SK-N-SH (cell line): ENCODE data around the gene PLXNA4. TPM values are rescaled to one million over a fixed set of nuclear protein-coding genes. Genes with fewer than 3 reads are reported as not detected.

ENCODE experiments used
- CTCF ChIA-PET: fragments of 300-600, 350-600 bp; formaldehyde crosslinking; extraction: SDS; loops from one replicate; lab custom pipeline; 2021; lab: Yijun Ruan, JAX
- POLR2A ChIA-PET: fragments of 350-600 bp; sonication (Branson Sonifier 250); formaldehyde crosslinking; extraction: SDS; loops from one replicate; lab custom pipeline; 2020; ENCODE audit warnings: antibody characterized with exemption, inconsistent platforms; lab: Yijun Ruan, JAX
- DNase-seq: peaks from one replicate; pipeline ENCODE4 v3.0.0; 2012
- H2AFZ ChIP-seq: fragments of 200-600 bp; sonication (generic); 2 replicates; pipeline ENCODE4 v1.8.1; 2016; ENCODE audit warnings: antibody characterized with exemption, mild to moderate bottlenecking, low read depth
- H3F3A ChIP-seq: fragments of 200-600 bp; sonication (generic); replicated peaks from 2 replicates; pipeline ENCODE3; 2016; ENCODE audit warnings: antibody characterized with exemption, mild to moderate bottlenecking; ENCODE audit not compliant: insufficient read depth
- H3K27ac ChIP-seq, 2 experiments: fragments of 200-500 bp in 1 of 2; fragments of 200-600 bp in 1 of 2; sonication (Bioruptor generic) in 1 of 2; sonication (generic), shearing (Covaris generic) in 1 of 2; 2 replicates each; pipeline versions ENCODE4 v1.5.1 to v1.6.1; 2014 to 2016; ENCODE audit warnings: low read depth in 2 of 2, inconsistent platforms in 1 of 2, low read length in 1 of 2, mild to moderate bottlenecking in 1 of 2, mixed read lengths in 1 of 2
- H3K27me3 ChIP-seq: fragments of 200-600 bp; sonication (generic), shearing (Covaris generic); 2 replicates; pipeline ENCODE4 v1.6.1; 2016; ENCODE audit warnings: mixed run types; ENCODE audit not compliant: insufficient read depth
- H3K36me3 ChIP-seq, 2 experiments: fragments of 200-500 bp in 1 of 2; fragments of 200-600 bp in 1 of 2; sonication (Bioruptor generic) in 1 of 2; sonication (generic) in 1 of 2; replicated peaks in 1 of 2; 2 replicates each; pipeline versions ENCODE3 to v1.5.1; 2014 to 2016; ENCODE audit warnings: low read length in 1 of 2, mild to moderate bottlenecking in 1 of 2; ENCODE audit not compliant: insufficient read depth in 2 of 2, control insufficient read depth in 1 of 2
- H3K4me1 ChIP-seq, 2 experiments: fragments of 200-500 bp in 1 of 2; fragments of 200-600 bp in 1 of 2; sonication (Bioruptor generic) in 1 of 2; sonication (generic), shearing (Covaris generic) in 1 of 2; 2 replicates each; pipeline versions ENCODE4 v1.5.1 to v1.6.1; 2014 to 2016; ENCODE audit warnings: low read depth in 1 of 2, low read length in 1 of 2, mixed run types in 1 of 2; ENCODE audit not compliant: insufficient read depth in 2 of 2, control insufficient read depth in 1 of 2
- H3K4me2 ChIP-seq: fragments of 200-600 bp; sonication (generic), shearing (Covaris generic); 2 replicates; pipeline ENCODE4 v1.6.1; 2017; ENCODE audit warnings: mixed run types
- H3K4me3 ChIP-seq, 2 experiments: fragments of 200-500 bp in 1 of 2; fragments of 200-600 bp in 1 of 2; sonication (Bioruptor generic) in 1 of 2; sonication (generic), shearing (Covaris generic) in 1 of 2; 2 replicates each; pipeline versions ENCODE4 v1.5.1 to v1.8.1; 2014 to 2016; ENCODE audit warnings: low read depth in 2 of 2, inconsistent platforms in 1 of 2, low read length in 1 of 2, mild to moderate bottlenecking in 1 of 2, mixed read lengths in 1 of 2, moderate library complexity in 1 of 2
- H3K79me2 ChIP-seq: fragments of 200-600 bp; sonication (generic); 2 replicates; pipeline ENCODE4 v1.8.1; 2017; ENCODE audit warnings: mild to moderate bottlenecking; ENCODE audit not compliant: insufficient read depth
- H3K9ac ChIP-seq: fragments of 200-600 bp; sonication (generic); 2 replicates; pipeline ENCODE4 v1.6.1; 2017; ENCODE audit warnings: mixed run types
- H3K9me2 ChIP-seq: fragments of 200-600 bp; sonication (generic); 2 replicates; pipeline ENCODE4 v1.6.1; 2017; ENCODE audit warnings: mixed run types
- H3K9me3 ChIP-seq: fragments of 200-600 bp; sonication (generic); 2 replicates; pipeline ENCODE4 v1.6.1; 2017; ENCODE audit warnings: mixed run types, mild to moderate bottlenecking, moderate library complexity
- H4K20me1 ChIP-seq: fragments of 200-600 bp; sonication (generic); 2 replicates; pipeline ENCODE4 v1.6.1; 2017; ENCODE audit warnings: mild to moderate bottlenecking, mixed run types; ENCODE audit not compliant: insufficient read depth
- CHD2 ChIP-seq: fragments of 150-350 bp; IDR thresholded peaks from 2 replicates; pipeline ENCODE4 v1.6.1; 2018; ENCODE audit warnings: low read length; ENCODE audit not compliant: partially characterized antibody
- EP300 ChIP-seq, 2 experiments: IDR thresholded peaks; 2 replicates each; pipeline versions ENCODE4 v1.4.0 to v1.6.1; 2012; ENCODE audit warnings: borderline replicate concordance in 1 of 2, low read depth in 1 of 2, low read length in 1 of 2
- FOXJ3 ChIP-seq: sonication (generic); formaldehyde crosslinking; IDR thresholded peaks from 2 replicates; pipeline ENCODE4 v1.5.1; 2020; ENCODE audit warnings: mild to moderate bottlenecking, missing genetic modification reagents
- FOXM1 ChIP-seq: IDR thresholded peaks from 2 replicates; pipeline ENCODE4 v1.4.0; 2012; ENCODE audit warnings: low read depth, mild to moderate bottlenecking
- GATA2 ChIP-seq: sonication (generic); formaldehyde crosslinking; IDR thresholded peaks from 2 replicates; pipeline ENCODE4 v1.5.0; 2020; ENCODE audit warnings: mild to moderate bottlenecking, missing genetic modification reagents
- JUND ChIP-seq: IDR thresholded peaks from 2 replicates; pipeline ENCODE4 v1.4.0; 2012
- MEF2A ChIP-seq: IDR thresholded peaks from 2 replicates; pipeline ENCODE4 v1.4.0; 2012; ENCODE audit warnings: low read depth, borderline replicate concordance
- MXI1 ChIP-seq: IDR thresholded peaks from 2 replicates; pipeline ENCODE4 v1.6.1; 2012; ENCODE audit warnings: mild to moderate bottlenecking, low read depth, low read length, improper control_type of control experiment
- NFIC ChIP-seq: IDR thresholded peaks from 2 replicates; pipeline ENCODE4 v1.4.0; 2012; ENCODE audit warnings: borderline replicate concordance
- POLR2AphosphoS5 ChIP-seq: IDR thresholded peaks from 2 replicates; pipeline ENCODE4 v1.6.1; 2012; ENCODE audit warnings: low read depth, low read length
- RAD21 ChIP-seq: IDR thresholded peaks from 2 replicates; pipeline ENCODE4 v1.6.1; 2012; ENCODE audit warnings: mild to moderate bottlenecking, low read length
- RCOR1 ChIP-seq: fragments of 150-350 bp; IDR thresholded peaks from 2 replicates; pipeline ENCODE4 v1.6.1; 2017; ENCODE audit warnings: antibody characterized with exemption, low read length
- RFX5 ChIP-seq: IDR thresholded peaks from 2 replicates; pipeline ENCODE4 v1.6.1; 2012; ENCODE audit warnings: mild to moderate bottlenecking, improper control_type of control experiment, low read length
- TCF12 ChIP-seq: IDR thresholded peaks from 2 replicates; pipeline ENCODE4 v1.4.0; 2012
- YY1 ChIP-seq: IDR thresholded peaks from 2 replicates; pipeline ENCODE4 v1.4.0; 2012; ENCODE audit warnings: low read depth, mild to moderate bottlenecking
- WGBS: methylation state at CpG from one replicate; pipeline ENCODE4 v1.1.6; 2017; ENCODE audit warnings: low lambda C conversion rate; 5-methylcytosine and 5-hydroxymethylcytosine counted together
- polyA plus RNA-seq, 3 experiments: library from polyadenylated mRNA; depleted of rRNA; stranded (reverse); fragments of >200 nt; gene quantifications; 2 replicates each; pipeline ENCODE4 v1.2.3, GENCODE V29; 2012
- TF ChIP-seq, protein P1 (sequence below): fragments of 150-350 bp; IDR thresholded peaks from 2 replicates; pipeline ENCODE4 v1.6.1; 2016; ENCODE audit warnings: mild to moderate bottlenecking, low read depth, low read length
- TF ChIP-seq, protein P2 (sequence below): IDR thresholded peaks from 2 replicates; pipeline ENCODE4 v1.4.0; 2012; ENCODE audit warnings: low read depth
- TF ChIP-seq, protein P3 (sequence below): IDR thresholded peaks from 2 replicates; pipeline ENCODE4; 2012
- TF ChIP-seq, protein P4 (sequence below): fragments of 150-350 bp; IDR thresholded peaks from 2 replicates; pipeline ENCODE4 v1.6.1; 2017; ENCODE audit warnings: antibody characterized with exemption, low read length, low read depth, borderline replicate concordance

PLXNA4 gene
- polyA plus RNA-seq, 1 of the 3 experiments (the other 2 are of a cell fraction), result 2.4 TPM

DNA sequence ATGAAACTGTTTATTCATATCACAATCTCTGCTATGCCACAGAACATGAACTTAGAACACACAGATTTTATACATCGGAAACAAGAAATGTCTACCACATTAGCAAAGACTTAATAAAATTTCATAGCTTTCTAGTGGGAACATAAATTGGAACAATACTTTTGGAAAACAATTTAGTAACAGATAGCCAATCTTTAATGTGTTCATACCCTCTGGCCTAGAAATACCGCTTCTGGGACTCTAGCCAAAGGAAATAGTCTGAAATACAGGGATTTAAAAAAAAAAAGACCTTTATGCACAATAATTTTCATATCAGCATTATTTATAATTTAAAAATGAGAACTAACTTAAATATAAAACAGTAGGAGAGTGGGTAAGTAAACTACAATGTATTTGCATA lies 168.5 kb downstream of the PLXNA4 start:
- H3K27ac ChIP-seq, result peak overlapping the region in 1 of 2 experiments; percentile 15; a peak in 1 of 4 replicates
- CTCF ChIA-PET, result interaction anchor here (1.1 to 1.9 kb wide), 4 partner anchors 8 to 173 kb away, joined by 3 to 7 read pairs (median 6); no protein-coding TSS in a partner anchor
- peak overlapping the region; percentile 21; the same call in 1 of the 2 replicates for H3K4me2 ChIP-seq
- no peak for TF ChIP-seq RFX5
- no peak for TF ChIP-seq MXI1
- peak; percentile 57; the same call in 1 of the 2 replicates for TF ChIP-seq RCOR1
- peak; percentile 22; the same call in 1 of the 2 replicates for TF ChIP-seq NFIC
- TF ChIP-seq, protein P1, sequence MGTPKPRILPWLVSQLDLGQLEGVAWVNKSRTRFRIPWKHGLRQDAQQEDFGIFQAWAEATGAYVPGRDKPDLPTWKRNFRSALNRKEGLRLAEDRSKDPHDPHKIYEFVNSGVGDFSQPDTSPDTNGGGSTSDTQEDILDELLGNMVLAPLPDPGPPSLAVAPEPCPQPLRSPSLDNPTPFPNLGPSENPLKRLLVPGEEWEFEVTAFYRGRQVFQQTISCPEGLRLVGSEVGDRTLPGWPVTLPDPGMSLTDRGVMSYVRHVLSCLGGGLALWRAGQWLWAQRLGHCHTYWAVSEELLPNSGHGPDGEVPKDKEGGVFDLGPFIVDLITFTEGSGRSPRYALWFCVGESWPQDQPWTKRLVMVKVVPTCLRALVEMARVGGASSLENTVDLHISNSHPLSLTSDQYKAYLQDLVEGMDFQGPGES, result no peak
- TF ChIP-seq, protein P2, sequence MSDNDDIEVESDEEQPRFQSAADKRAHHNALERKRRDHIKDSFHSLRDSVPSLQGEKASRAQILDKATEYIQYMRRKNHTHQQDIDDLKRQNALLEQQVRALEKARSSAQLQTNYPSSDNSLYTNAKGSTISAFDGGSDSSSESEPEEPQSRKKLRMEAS, result no peak
- TF ChIP-seq, protein P3, sequence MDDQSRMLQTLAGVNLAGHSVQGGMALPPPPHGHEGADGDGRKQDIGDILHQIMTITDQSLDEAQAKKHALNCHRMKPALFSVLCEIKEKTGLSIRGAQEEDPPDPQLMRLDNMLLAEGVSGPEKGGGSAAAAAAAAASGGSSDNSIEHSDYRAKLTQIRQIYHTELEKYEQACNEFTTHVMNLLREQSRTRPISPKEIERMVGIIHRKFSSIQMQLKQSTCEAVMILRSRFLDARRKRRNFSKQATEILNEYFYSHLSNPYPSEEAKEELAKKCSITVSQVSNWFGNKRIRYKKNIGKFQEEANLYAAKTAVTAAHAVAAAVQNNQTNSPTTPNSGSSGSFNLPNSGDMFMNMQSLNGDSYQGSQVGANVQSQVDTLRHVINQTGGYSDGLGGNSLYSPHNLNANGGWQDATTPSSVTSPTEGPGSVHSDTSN, result no peak
- TF ChIP-seq POLR2AphosphoS5, result no peak
- no peak for TF ChIP-seq GATA2
- peak; percentile 1; the same call in 1 of the 2 replicates for TF ChIP-seq RAD21
- TF ChIP-seq CHD2, result no peak
- no peak for TF ChIP-seq YY1
- TF ChIP-seq FOXM1, result no peak
- 0 out of 2 replicates have a peak, but pooled peaks have one; percentile 18 for TF ChIP-seq TCF12
- no peak for TF ChIP-seq FOXJ3
- TF ChIP-seq EP300 (IDR thresholded peaks at IDR 0.05; ENCODE audit: borderline replicate concordance in 1 of 2, low read depth in 1 of 2, low read length in 1 of 2), result peak in 1 of 2 experiments; percentile 44; a peak in 1 of 4 replicates
- H2AFZ ChIP-seq, result no peak overlapping the region
- no peaks in the 10 kb centered on the region for H3K9me3 ChIP-seq
- no peak overlapping the region; a peak in 1 of 4 replicates for H3K4me3 ChIP-seq
- 30% methylated on average over 2 of the region's 2 CpGs for WGBS
- no peaks in the 10 kb centered on the region for H3K36me3 ChIP-seq
- H3K9ac ChIP-seq, result no peak overlapping the region
- peaks cover 8% of the 10 kb centered on the region for H3F3A ChIP-seq
- peaks cover 8 to 43% of the 10 kb centered on the region in 2 experiments; a peak in 3 of 4 replicates for H3K4me1 ChIP-seq
- H3K27me3 ChIP-seq, result no peaks in the 10 kb centered on the region
- no peaks in the 10 kb centered on the region for H3K9me2 ChIP-seq
- POLR2A ChIA-PET, result no interaction called here
- H4K20me1 ChIP-seq, result 0 out of 2 replicates have a peak, but pooled peaks cover 7% of the 10 kb centered on the region
- H3K79me2 ChIP-seq, result no peaks in the 10 kb centered on the region
- DNase-seq, result peak; percentile 54

DNA sequence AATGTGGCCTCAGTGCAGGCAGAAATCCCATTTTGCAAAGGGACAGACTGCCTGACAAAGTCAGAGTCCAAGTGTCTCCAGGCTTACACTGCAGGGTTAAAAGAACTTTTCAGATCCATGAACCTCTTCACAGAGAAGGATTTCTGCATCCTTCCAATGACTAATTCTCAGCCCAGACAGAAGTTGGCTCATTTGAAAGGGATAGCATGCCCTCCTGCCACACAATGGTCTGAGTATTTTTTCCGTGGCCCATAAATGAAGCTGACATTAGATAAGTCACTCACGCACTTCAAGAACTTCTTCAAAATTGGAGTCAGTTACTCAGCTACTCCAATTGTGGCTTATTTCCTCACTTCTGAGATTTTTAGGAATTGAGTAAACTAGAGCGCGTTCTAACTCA lies 170.2 kb downstream of the PLXNA4 start:
- POLR2A ChIA-PET, result no interaction called here

More for the DNA sequence above, 170.2 kb downstream of the PLXNA4 start:
- H3K4me3 ChIP-seq, result no peak overlapping the region
- H3K36me3 ChIP-seq, result no peaks in the 10 kb centered on the region
- H3K4me2 ChIP-seq, result 0 out of 2 replicates have a peak overlapping the region, but pooled peaks have one; percentile 13
- no peaks in the 10 kb centered on the region for H3K79me2 ChIP-seq
- no peak overlapping the region for H2AFZ ChIP-seq
- no peaks in the 10 kb centered on the region for H3K9me2 ChIP-seq
- no peaks in the 10 kb centered on the region; the same call in 1 of the 2 replicates for H3K27me3 ChIP-seq
- H3K9me3 ChIP-seq, result no peaks in the 10 kb centered on the region
- no peak for DNase-seq
- 0 out of 2 replicates have a peak, but pooled peaks cover 7% of the 10 kb centered on the region for H4K20me1 ChIP-seq
- peaks cover 8 to 43% of the 10 kb centered on the region in 2 experiments; a peak in 3 of 4 replicates for H3K4me1 ChIP-seq
- H3K9ac ChIP-seq, result no peak overlapping the region
- CTCF ChIA-PET, result interaction anchor here (1.3 to 1.9 kb wide), 2 partner anchors 8 to 11 kb away, joined by 4 to 6 read pairs; no protein-coding TSS in a partner anchor
- no peak overlapping the region for H3K27ac ChIP-seq
- WGBS, result 79% methylated on average over 4 of the region's 4 CpGs
- TF ChIP-seq, protein P4, sequence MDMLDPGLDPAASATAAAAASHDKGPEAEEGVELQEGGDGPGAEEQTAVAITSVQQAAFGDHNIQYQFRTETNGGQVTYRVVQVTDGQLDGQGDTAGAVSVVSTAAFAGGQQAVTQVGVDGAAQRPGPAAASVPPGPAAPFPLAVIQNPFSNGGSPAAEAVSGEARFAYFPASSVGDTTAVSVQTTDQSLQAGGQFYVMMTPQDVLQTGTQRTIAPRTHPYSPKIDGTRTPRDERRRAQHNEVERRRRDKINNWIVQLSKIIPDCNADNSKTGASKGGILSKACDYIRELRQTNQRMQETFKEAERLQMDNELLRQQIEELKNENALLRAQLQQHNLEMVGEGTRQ, result no peak
- no peak for TF ChIP-seq MEF2A
- TF ChIP-seq JUND, result no peak
- no peak for TF ChIP-seq YY1
- no peak for TF ChIP-seq FOXJ3
- H3F3A ChIP-seq, result peaks cover 8% of the 10 kb centered on the region
